Transverse colon (tissue), 4 donors: ENCODE results near the gene RIIAD1. TPM values are rescaled to one million over a fixed set of nuclear protein-coding genes. Genes with fewer than 3 reads are reported as not detected.

ENCODE experiments used
- DNase-seq: peaks from one replicate; pipeline ENCODE4 v3.0.0-alpha.2; 2019
- H3K27ac ChIP-seq, 4 donors: fragments of 200-600 bp; sonication (generic); 2 replicates each; pipeline ENCODE4 v1.5.1; 2016 to 2018; ENCODE audit warnings: inconsistent platforms in 4 of 4
- H3K27me3 ChIP-seq: fragments of 200-600 bp; sonication (generic); 2 replicates; pipeline ENCODE4 v1.5.1; 2017; ENCODE audit warnings: inconsistent platforms
- H3K36me3 ChIP-seq, 4 donors: fragments of 200-600 bp; sonication (generic); 2 replicates each; pipeline ENCODE4 v1.5.1; 2017 to 2019; ENCODE audit warnings: inconsistent platforms in 4 of 4
- H3K4me1 ChIP-seq, 4 donors: fragments of 200-600 bp; sonication (generic); 2 replicates each; pipeline ENCODE4 v1.5.1; 2017 to 2020; ENCODE audit warnings: inconsistent platforms in 4 of 4
- H3K4me3 ChIP-seq, 4 donors: fragments of 200-600 bp; sonication (generic); 1 replicate in 1 of 4; 2 replicates in 3 of 4; pipeline versions ENCODE4 v1.5.1 to v1.6.1; 2017 to 2019; ENCODE audit warnings: inconsistent platforms in 4 of 4
- H3K9me3 ChIP-seq, 2 donors: fragments of 200-600 bp; sonication (generic); 2 replicates each; pipeline ENCODE4 v1.5.1; 2017 to 2019; ENCODE audit warnings: inconsistent platforms in 2 of 2
- EP300 ChIP-seq: sonication (generic); formaldehyde crosslinking; IDR thresholded peaks from one replicate; pipeline ENCODE4 v1.6.1; 2017; ENCODE audit warnings: antibody characterized with exemption, low read depth
- POLR2A ChIP-seq: fragments of 450-650 bp; IDR thresholded peaks from one replicate; pipeline ENCODE4 v1.6.1; 2016; ENCODE audit warnings: antibody characterized with exemption, mild to moderate bottlenecking, moderate library complexity
- POLR2AphosphoS5 ChIP-seq, 3 donors: sonication (generic); formaldehyde crosslinking; IDR thresholded peaks; one replicate each; pipeline ENCODE4 v1.6.1; 2016; ENCODE audit warnings: antibody characterized with exemption in 3 of 3
- WGBS, 2 donors: methylation state at CpG; one replicate each; pipeline ENCODE4 v1.1.5; 2018; ENCODE audit warnings: low coverage in 1 of 2; 5-methylcytosine and 5-hydroxymethylcytosine counted together
- in situ Hi-C, 4 donors: fragments of 200-750 bp; cut with MboI; loops; one replicate each; pipeline versions ENCODE4 v1.15.0 to v1.15.1; 2017; ENCODE audit warnings: low sequenced_read_pairs in 3 of 4, low pct_ligation_motif_present in 1 of 4, low pct_unique_long_range_greater_than_20kb in 1 of 4
- intact Hi-C: fragments of 100-400 bp; cut with DNase I; formaldehyde crosslinking; loops from one replicate; pipeline ENCODE4 v1.15.1; 2023; ENCODE audit warnings: low total_unique reads
- total RNA-seq, 4 donors: library from RNA; depleted of rRNA; stranded (reverse); fragments of >200 nt; gene quantifications; one replicate each; pipeline ENCODE4 v1.1.0, GENCODE V29; 2016
- TF ChIP-seq, protein P1 (sequence below), 5 experiments: fragments of 200-600 bp in 3 of 5; fragments of 450-650 bp in 2 of 5; sonication (generic) in 3 of 5; IDR thresholded peaks; 1 replicate in 2 of 5; 2 replicates in 3 of 5; pipeline ENCODE4 v1.5.1; 2016 to 2017; ENCODE audit warnings: antibody characterized with exemption in 5 of 5, inconsistent platforms in 3 of 5, mild to moderate bottlenecking in 2 of 5, moderate library complexity in 1 of 5

Gene RIIAD1
- total RNA-seq, 4 donors from 2014 or later: not detected

DNA sequence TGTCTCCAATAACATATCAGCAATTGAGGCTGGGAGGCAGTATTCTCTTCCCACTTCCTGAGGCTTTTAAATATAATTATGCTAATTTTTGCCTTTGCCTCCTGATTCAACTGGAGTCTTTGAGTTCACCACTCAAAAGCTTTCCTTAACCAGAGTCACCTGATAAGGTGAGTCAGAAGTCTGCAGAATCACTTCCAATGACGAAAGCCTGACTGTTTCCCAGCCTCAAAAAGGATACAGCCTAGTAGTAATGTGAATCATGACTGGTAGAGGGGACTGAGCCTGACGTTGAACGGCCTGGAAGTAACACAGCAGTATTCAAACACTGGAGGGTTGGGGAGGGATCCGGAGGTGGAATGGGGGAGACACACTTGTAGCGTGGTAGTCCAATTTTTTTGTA lies 52.4 kb downstream of the RIIAD1 start:
- no peaks in the 10 kb centered on the region for H3K9me3 ChIP-seq
- no peak for TF ChIP-seq EP300
- TF ChIP-seq POLR2A: no peak
- TF ChIP-seq POLR2AphosphoS5 (IDR thresholded peaks at IDR 0.05): no peak
- TF ChIP-seq, protein P1, sequence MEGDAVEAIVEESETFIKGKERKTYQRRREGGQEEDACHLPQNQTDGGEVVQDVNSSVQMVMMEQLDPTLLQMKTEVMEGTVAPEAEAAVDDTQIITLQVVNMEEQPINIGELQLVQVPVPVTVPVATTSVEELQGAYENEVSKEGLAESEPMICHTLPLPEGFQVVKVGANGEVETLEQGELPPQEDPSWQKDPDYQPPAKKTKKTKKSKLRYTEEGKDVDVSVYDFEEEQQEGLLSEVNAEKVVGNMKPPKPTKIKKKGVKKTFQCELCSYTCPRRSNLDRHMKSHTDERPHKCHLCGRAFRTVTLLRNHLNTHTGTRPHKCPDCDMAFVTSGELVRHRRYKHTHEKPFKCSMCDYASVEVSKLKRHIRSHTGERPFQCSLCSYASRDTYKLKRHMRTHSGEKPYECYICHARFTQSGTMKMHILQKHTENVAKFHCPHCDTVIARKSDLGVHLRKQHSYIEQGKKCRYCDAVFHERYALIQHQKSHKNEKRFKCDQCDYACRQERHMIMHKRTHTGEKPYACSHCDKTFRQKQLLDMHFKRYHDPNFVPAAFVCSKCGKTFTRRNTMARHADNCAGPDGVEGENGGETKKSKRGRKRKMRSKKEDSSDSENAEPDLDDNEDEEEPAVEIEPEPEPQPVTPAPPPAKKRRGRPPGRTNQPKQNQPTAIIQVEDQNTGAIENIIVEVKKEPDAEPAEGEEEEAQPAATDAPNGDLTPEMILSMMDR (IDR thresholded peaks at IDR 0.05): no peak
- in situ Hi-C loops (no loop called here), intact Hi-C loops (no loop called here)
- DNase-seq: no peak
- H3K36me3 ChIP-seq: peaks cover 0 to 20% (median 1%) of the 10 kb centered on the region in 4 donors
- H3K27me3 ChIP-seq: no peaks in the 10 kb centered on the region
- H3K4me1 ChIP-seq: no peaks in the 10 kb centered on the region
- 87 to 89% methylated on average over 3 to 5 of the region's 5 CpGs for WGBS, 2 donors
- H3K4me3 ChIP-seq: no peak overlapping the region
- H3K27ac ChIP-seq: no peak overlapping the region

DNA sequence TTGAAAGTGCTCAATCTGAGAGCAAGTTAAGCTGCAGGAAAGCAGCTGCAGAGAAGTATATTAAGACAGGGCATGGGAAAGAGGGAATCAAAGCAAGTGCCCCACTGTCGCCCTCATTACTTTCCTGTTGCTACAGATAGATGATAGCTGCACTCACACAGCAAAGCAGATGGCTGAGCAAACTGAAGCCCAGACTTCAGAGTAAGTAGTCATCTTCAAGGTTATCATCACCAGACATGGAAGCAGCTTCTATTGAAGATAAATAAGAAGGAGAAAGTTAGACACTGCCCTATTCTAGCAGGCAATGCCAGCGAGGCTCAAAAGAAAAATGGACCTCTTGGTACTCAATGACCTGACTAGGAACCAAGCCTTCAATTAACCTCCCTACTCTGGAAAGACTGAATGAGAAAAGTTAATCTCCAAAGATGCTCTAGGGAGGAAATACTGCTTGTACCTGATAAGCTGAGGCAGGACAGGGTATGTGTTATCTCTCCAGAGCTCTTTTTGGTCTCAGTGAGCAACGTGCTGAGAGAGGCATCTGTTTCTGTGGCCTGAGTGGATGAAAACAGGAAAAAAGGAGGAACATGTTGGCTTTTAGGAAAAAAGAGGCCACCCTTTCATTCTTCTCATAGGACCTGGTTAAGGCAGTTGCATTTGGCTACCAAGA lies 53.1 kb downstream of the RIIAD1 start:
- in situ Hi-C loops: no loop called here

DNA sequence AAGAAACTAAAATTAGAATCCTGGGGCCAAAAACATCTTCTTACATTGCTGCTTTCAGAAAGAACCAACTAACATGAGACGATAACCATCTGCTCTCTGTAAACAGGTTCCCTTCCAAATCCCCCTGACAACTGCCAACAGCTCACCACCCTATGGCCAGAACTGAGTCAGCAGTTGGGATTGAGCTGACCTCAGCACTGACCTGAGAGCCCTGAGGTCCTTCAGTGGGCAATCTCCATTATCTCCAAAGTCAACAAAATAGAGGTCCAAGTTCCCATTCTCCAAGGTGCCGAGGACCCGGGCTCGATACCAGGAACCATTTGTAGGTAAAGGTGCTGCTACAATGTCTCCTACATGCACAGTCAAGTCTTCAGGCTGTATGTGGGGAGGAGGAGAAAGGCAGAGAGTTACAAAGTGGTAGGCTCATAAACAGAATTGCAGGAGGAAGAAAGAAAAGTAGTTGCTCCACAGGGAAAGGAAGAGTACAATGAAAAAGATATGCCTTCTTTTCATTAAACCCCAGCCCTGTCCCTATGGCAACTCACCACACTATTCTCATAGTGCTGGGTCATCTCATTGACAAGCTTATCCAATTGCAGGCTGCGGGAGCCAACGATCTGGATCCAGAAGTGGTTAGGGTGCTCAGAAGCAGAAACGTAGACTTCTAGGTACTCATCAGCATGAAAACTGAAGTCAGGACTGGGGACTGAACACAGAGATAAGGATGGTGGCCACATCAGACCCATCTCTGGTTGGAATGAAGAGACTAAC lies 54.8 kb downstream of the RIIAD1 start:
- intact Hi-C loops: no loop called here
- Histone ChIP-seq H3K27me3 (no peaks in the 10 kb centered on the region), H3K9me3 (no peaks in the 10 kb centered on the region), H3K4me3 (no peak overlapping the region), H3K27ac (no peak overlapping the region), H3K4me1 (no peaks in the 10 kb centered on the region), H3K36me3 (peaks cover 0 to 20% (median 1%) of the 10 kb centered on the region in 4 donors)
- WGBS, 2 donors: 95 to 96% methylated on average over 3 to 7 of the region's 7 CpGs
- DNase-seq: no peak
- TF ChIP-seq EP300 (no peak), POLR2A (no peak), POLR2AphosphoS5 (IDR thresholded peaks at IDR 0.05) (no peak)
- TF ChIP-seq, protein P1 (IDR thresholded peaks at IDR 0.05): no peak
- in situ Hi-C loops: no loop called here

More for the DNA sequence above, 53.1 kb downstream of the RIIAD1 start:
- Histone ChIP-seq H3K4me3 (no peak overlapping the region), H3K4me1 (no peaks in the 10 kb centered on the region), H3K27ac (no peak overlapping the region), H3K9me3 (no peaks in the 10 kb centered on the region), H3K27me3 (no peaks in the 10 kb centered on the region), H3K36me3 (peaks cover 0 to 20% (median 1%) of the 10 kb centered on the region in 4 donors)
- WGBS, 2 donors: 68 to 83% methylated on average over 2 to 3 of the region's 3 CpGs
- TF ChIP-seq, protein P1 (IDR thresholded peaks at IDR 0.05): no peak
- TF ChIP-seq POLR2AphosphoS5 (IDR thresholded peaks at IDR 0.05) (no peak), EP300 (no peak), POLR2A (no peak)
- intact Hi-C loops: no loop called here
- no peak for DNase-seq

DNA sequence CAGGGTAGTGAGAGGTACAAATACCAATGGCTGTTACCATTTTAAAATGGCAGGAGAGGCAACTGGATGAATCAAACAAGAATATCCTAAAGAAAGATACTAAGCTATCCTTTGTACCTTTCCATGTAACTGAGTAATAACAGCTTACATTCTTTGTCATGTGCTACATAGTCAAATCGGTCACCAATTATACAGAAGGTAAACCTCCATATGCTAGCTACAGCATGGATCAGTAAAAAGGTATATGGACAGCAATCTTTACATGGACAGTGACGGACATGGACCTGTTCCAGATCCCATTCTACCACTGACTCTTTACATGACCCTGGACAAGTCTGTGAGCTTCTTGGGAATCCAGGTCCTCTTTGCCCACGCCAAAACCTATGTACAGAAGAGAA lies 55.3 kb downstream of the RIIAD1 start:
- H3K9me3 ChIP-seq: no peaks in the 10 kb centered on the region
- H3K36me3 ChIP-seq: peaks cover 0 to 20% (median 1%) of the 10 kb centered on the region in 4 donors
- no peaks in the 10 kb centered on the region for H3K4me1 ChIP-seq
- in situ Hi-C loops: no loop called here
- WGBS, 2 donors: 64 to 94% methylated on average over 2 to 3 of the region's 3 CpGs
- TF ChIP-seq EP300 (no peak), POLR2AphosphoS5 (IDR thresholded peaks at IDR 0.05) (no peak), POLR2A (no peak)
- TF ChIP-seq, protein P1 (IDR thresholded peaks at IDR 0.05): no peak
- intact Hi-C loops: no loop called here
- no peak overlapping the region for H3K4me3 ChIP-seq
- no peak overlapping the region for H3K27ac ChIP-seq
- no peak for DNase-seq
- no peaks in the 10 kb centered on the region for H3K27me3 ChIP-seq
